ENCODE data around the gene IFNLR1. TPM values are rescaled to one million over a fixed set of nuclear protein-coding genes. Genes with fewer than 3 reads are reported as not detected.

The IFNLR1 gene
- total RNA-seq, 2 experiments from 2014 or later = 1.2 to 1.3 TPM

DNA sequence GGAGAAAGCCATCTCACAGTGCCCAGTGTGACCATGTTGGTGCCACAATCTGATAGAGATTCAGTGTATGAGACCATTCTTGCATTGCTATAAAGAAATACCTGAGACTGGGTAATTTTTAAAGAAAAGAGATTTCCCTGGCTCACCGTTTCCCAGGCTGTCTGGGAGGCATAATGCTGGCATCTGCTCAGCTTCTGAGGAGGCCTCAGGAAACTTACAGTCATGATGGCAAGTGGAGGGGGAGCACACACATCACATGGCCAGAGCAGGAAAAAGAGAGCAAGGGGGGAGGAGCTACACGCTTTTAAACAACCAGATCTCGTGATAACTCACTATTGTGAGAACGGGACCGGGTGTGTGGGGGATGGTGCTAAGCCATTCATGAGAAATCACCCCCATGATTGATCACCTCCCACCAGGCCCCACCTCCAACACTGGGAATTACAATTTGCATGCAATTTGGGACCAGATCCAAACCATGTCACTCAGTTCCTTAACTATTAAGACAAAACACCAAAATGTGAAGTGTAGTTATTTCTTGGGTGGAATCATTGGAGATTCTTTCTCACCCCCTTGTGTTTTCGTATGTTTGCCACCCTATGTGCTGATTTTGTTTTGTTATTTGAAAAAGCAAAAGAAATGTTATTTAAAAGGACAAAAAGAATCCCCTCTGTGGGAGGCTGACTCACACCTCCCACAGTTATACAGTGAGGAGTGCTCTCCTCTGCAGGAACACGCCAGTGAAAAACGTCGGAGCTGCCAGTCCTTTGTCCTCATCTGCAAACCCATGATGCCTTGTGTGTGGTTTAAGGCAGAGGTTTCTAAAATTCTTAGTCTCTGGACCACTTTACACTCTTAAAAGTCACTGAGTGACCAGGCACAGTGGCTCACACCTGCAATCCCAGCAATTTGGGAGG, 46.9 kb upstream of the IFNLR1 start:
- intact Hi-C loops (cut with DNase I, micrococcal nuclease) = no loop called here
- no peaks in the 10 kb centered on the region for H3K4me1 ChIP-seq (ENCODE audit: insufficient read depth, low read length)
- ATAC-seq (ENCODE audit: poor library complexity) = no peak
- H3K9me3 ChIP-seq (ENCODE audit: control insufficient read depth in 1 of 2, insufficient read depth in 1 of 2, low read length in 2 of 2) = no peaks in the 10 kb centered on the region
- H3K27ac ChIP-seq (ENCODE audit: low read depth in 1 of 2, low read length in 2 of 2) = no peak overlapping the region
- ChIA-PET CTCF (interaction anchor here (0.7 kb wide), 1 partner anchor 831 kb away, joined by 3 read pairs; no protein-coding TSS in a partner anchor), POLR2A (no interaction called here)
- DNase-seq = no peak
- Mint-ChIP-seq H3K4me3 (no peak overlapping the region), H3K4me1 (ENCODE audit: low read depth) (no peaks in the 10 kb centered on the region), H3K27ac (no peak overlapping the region), H3K36me3 (ENCODE audit: low read depth) (no peaks in the 10 kb centered on the region), H3K27me3 (no peaks in the 10 kb centered on the region), H3K9me3 (no peaks in the 10 kb centered on the region)
- no peaks in the 10 kb centered on the region for H3K36me3 ChIP-seq (ENCODE audit: insufficient read depth, low read length)
- TF ChIP-seq, protein P1, sequence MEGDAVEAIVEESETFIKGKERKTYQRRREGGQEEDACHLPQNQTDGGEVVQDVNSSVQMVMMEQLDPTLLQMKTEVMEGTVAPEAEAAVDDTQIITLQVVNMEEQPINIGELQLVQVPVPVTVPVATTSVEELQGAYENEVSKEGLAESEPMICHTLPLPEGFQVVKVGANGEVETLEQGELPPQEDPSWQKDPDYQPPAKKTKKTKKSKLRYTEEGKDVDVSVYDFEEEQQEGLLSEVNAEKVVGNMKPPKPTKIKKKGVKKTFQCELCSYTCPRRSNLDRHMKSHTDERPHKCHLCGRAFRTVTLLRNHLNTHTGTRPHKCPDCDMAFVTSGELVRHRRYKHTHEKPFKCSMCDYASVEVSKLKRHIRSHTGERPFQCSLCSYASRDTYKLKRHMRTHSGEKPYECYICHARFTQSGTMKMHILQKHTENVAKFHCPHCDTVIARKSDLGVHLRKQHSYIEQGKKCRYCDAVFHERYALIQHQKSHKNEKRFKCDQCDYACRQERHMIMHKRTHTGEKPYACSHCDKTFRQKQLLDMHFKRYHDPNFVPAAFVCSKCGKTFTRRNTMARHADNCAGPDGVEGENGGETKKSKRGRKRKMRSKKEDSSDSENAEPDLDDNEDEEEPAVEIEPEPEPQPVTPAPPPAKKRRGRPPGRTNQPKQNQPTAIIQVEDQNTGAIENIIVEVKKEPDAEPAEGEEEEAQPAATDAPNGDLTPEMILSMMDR (IDR thresholded peaks at IDR 0.05) = no peak
- peaks cover 0 to 4% of the 10 kb centered on the region in 2 experiments for H3K27me3 ChIP-seq (ENCODE audit: control insufficient read depth in 1 of 2, insufficient read depth in 2 of 2, low read length in 2 of 2)
- no peak overlapping the region for H3K4me3 ChIP-seq (ENCODE audit: low read length)

DNA sequence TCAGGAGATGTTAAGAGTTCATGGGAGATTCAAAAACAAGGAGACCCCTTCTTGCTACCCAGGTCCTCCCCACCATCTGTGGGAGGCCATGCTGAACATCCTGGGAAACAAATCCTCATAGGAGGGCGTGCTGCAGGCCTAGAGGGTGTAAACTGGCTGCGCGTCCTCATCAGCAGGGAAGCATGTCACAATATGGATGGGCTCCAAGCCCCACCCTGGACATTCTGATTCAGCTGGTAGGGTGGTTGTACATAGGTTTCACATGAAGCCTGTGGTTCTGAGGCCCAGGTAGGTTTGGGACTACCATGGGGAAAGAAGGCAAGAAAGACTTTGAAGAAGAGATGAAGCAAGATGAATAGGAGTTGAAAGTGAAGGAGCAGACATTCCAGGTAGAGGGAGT, 44.6 kb upstream of the IFNLR1 start:
- CTCF ChIA-PET = no interaction called here
- intact Hi-C loops (cut with DNase I, micrococcal nuclease) = no loop called here
- no peaks in the 10 kb centered on the region for H3K27me3 Mint-ChIP-seq
- no peak overlapping the region for H3K27ac Mint-ChIP-seq
- Histone ChIP-seq H3K4me3 (ENCODE audit: low read length) (no peak overlapping the region), H3K4me1 (ENCODE audit: insufficient read depth, low read length) (no peaks in the 10 kb centered on the region), H3K27ac (ENCODE audit: low read depth in 1 of 2, low read length in 2 of 2) (no peak overlapping the region), H3K27me3 (ENCODE audit: control insufficient read depth in 1 of 2, insufficient read depth in 2 of 2, low read length in 2 of 2) (peaks cover 0 to 4% of the 10 kb centered on the region in 2 experiments), H3K9me3 (ENCODE audit: control insufficient read depth in 1 of 2, insufficient read depth in 1 of 2, low read length in 2 of 2) (no peaks in the 10 kb centered on the region), H3K36me3 (ENCODE audit: insufficient read depth, low read length) (no peaks in the 10 kb centered on the region)
- DNase-seq (no peak), ATAC-seq (ENCODE audit: poor library complexity) (no peak)
- no peak overlapping the region for H3K4me3 Mint-ChIP-seq
- no peaks in the 10 kb centered on the region for H3K4me1 Mint-ChIP-seq (ENCODE audit: low read depth)
- no peaks in the 10 kb centered on the region for H3K36me3 Mint-ChIP-seq (ENCODE audit: low read depth)
- TF ChIP-seq, protein P1 (IDR thresholded peaks at IDR 0.05) = no peak
- H3K9me3 Mint-ChIP-seq = no peaks in the 10 kb centered on the region
- POLR2A ChIA-PET = no interaction called here

DNA sequence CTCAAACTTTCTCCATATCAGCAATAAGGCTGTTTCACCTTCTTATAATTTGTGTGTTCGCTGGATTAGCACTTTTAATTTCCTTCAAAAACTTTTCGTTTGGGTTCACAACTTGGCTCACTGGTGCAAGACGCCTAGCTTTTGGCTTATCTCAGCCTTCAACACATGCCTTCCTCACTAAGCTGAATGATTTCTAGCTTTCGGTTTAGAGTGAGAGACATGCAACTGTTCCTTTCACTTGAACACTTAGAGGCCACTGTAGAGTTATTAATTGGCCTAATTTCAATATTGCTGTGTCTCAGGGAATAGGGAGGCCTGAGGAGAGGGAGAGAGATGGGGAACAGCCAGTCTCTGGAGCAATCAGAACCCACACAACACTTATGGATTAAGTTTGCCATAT, 41.2 kb upstream of the IFNLR1 start:
- ATAC-seq (ENCODE audit: poor library complexity) = no peak
- no peak overlapping the region for H3K4me3 Mint-ChIP-seq
- TF ChIP-seq, protein P1 (IDR thresholded peaks at IDR 0.05) = no peak

More for the DNA sequence above, 41.2 kb upstream of the IFNLR1 start:
- Histone ChIP-seq H3K4me1 (ENCODE audit: insufficient read depth, low read length) (no peaks in the 10 kb centered on the region), H3K27ac (ENCODE audit: low read depth in 1 of 2, low read length in 2 of 2) (no peak overlapping the region), H3K4me3 (ENCODE audit: low read length) (no peak overlapping the region), H3K36me3 (ENCODE audit: insufficient read depth, low read length) (no peaks in the 10 kb centered on the region), H3K9me3 (ENCODE audit: control insufficient read depth in 1 of 2, insufficient read depth in 1 of 2, low read length in 2 of 2) (no peaks in the 10 kb centered on the region), H3K27me3 (ENCODE audit: control insufficient read depth in 1 of 2, insufficient read depth in 2 of 2, low read length in 2 of 2) (no peaks in the 10 kb centered on the region)
- Mint-ChIP-seq H3K4me1 (ENCODE audit: low read depth) (no peaks in the 10 kb centered on the region), H3K27me3 (no peaks in the 10 kb centered on the region), H3K27ac (no peak overlapping the region), H3K36me3 (ENCODE audit: low read depth) (no peaks in the 10 kb centered on the region), H3K9me3 (no peaks in the 10 kb centered on the region)
- DNase-seq = peak in 1 of 14 experiments; percentile 4
- ChIA-PET CTCF (no interaction called here), POLR2A (no interaction called here)
- intact Hi-C loops (cut with DNase I, micrococcal nuclease) = no loop called here
